ENCODE data around the gene FOXN1. TPM values are rescaled to one million over a fixed set of nuclear protein-coding genes. Genes with fewer than 3 reads are reported as not detected.
"Not testable (repeated sequence)": the region's sequence is repeated elsewhere in the genome, so short reads cannot be mapped to it uniquely, and the experiment has no call there.

Gene FOXN1, protein sequence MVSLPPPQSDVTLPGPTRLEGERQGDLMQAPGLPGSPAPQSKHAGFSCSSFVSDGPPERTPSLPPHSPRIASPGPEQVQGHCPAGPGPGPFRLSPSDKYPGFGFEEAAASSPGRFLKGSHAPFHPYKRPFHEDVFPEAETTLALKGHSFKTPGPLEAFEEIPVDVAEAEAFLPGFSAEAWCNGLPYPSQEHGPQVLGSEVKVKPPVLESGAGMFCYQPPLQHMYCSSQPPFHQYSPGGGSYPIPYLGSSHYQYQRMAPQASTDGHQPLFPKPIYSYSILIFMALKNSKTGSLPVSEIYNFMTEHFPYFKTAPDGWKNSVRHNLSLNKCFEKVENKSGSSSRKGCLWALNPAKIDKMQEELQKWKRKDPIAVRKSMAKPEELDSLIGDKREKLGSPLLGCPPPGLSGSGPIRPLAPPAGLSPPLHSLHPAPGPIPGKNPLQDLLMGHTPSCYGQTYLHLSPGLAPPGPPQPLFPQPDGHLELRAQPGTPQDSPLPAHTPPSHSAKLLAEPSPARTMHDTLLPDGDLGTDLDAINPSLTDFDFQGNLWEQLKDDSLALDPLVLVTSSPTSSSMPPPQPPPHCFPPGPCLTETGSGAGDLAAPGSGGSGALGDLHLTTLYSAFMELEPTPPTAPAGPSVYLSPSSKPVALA
- total RNA-seq, result not detected

DNA sequence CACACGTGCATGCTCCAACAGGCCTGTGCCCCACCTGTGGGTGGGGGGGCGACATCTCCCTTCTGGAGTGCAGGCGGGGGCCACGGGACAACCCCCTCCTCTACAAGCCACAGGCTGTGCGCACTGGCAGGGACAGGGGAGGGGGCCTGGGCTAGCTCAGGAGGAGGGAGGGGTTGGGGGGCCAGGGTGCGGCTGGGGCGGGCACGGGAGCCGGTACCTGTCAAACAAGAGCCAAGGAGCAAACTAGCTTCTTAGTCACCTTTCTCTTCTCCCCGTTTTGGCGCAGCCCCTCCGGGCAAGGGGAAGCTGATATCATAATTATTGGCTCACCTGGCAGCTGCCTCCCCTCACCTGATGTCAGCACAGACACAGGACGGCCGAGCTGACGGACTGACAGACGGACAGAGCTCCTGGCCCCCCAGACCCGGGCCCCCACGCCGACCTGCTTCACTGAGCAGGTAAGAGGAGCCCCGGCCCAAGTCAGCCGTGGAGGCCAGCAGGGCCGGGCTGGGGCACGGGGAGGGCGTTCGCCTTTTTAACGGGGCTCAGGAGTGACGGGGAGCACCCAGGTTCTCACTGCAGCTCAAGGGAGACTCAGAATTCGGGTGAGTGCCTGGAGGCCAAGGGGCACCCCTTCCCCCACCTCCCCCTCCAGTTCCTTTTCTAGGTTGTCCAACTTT, at the start of gene FOXN1:
FOXN1 (plus strand) TSS at position 363 of the 680 bp plus-strand sequence. CDS start 17,622 bp downstream, outside the sequence.
- Histone ChIP-seq H3K9me3 (no peaks in the 10 kb centered on the region), H3K27me3 (peaks cover 0 to 51% of the 10 kb centered on the region in 2 donors), H3K36me3 (no peaks in the 10 kb centered on the region), H3K4me3 (no peak within 1 kb of the TSS), H3K4me1 (peaks cover 0 to 4% (median 0%) of the 10 kb centered on the region in 4 donors), H3K27ac (no peak within 1 kb of the TSS)
- DNase-seq (ENCODE audit: low spot score in 2 of 2), result no peak
- no peak for TF ChIP-seq EP300 (IDR thresholded peaks at IDR 0.05)
- no peak for TF ChIP-seq POLR2A (IDR thresholded peaks at IDR 0.05)
- TF ChIP-seq, protein P1, sequence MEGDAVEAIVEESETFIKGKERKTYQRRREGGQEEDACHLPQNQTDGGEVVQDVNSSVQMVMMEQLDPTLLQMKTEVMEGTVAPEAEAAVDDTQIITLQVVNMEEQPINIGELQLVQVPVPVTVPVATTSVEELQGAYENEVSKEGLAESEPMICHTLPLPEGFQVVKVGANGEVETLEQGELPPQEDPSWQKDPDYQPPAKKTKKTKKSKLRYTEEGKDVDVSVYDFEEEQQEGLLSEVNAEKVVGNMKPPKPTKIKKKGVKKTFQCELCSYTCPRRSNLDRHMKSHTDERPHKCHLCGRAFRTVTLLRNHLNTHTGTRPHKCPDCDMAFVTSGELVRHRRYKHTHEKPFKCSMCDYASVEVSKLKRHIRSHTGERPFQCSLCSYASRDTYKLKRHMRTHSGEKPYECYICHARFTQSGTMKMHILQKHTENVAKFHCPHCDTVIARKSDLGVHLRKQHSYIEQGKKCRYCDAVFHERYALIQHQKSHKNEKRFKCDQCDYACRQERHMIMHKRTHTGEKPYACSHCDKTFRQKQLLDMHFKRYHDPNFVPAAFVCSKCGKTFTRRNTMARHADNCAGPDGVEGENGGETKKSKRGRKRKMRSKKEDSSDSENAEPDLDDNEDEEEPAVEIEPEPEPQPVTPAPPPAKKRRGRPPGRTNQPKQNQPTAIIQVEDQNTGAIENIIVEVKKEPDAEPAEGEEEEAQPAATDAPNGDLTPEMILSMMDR (IDR thresholded peaks at IDR 0.05), result no peak
- 78 to 82% methylated on average over 20 to 28 of the region's 28 CpGs for WGBS, 2 donors

DNA sequence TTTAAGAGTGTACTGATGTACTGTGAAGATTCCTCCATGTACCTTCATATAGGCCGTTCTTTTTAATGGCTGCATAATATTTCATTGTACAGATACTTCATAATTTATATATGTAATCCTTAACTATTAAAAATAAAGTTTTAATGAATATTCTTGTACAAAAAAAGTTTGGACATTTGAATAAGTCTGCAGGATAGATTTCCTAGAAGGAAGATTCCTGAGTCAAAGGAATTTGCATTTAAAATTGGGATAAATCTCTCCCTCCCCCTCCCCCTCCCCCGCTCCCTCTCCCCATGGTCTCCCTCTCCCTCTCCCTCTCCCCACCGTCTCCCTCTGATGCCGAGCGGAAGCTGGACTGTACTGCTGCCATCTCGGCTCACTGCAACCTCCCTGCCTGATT, 48.3 kb upstream of the FOXN1 start:
- Histone ChIP-seq H3K4me3 (no peak overlapping the region), H3K36me3 (no peaks in the 10 kb centered on the region), H3K27me3 (no peaks in the 10 kb centered on the region), H3K27ac (no peak overlapping the region), H3K9me3 (no peaks in the 10 kb centered on the region), H3K4me1 (no peaks in the 10 kb centered on the region)
- TF ChIP-seq, protein P1 (IDR thresholded peaks at IDR 0.05), result no peak
- TF ChIP-seq POLR2A (IDR thresholded peaks at IDR 0.05), result no peak
- no peak for TF ChIP-seq EP300 (IDR thresholded peaks at IDR 0.05)
- WGBS, 2 donors, result 87% methylated on average over 6 of the region's 6 CpGs
- no peak for DNase-seq (ENCODE audit: low spot score in 2 of 2)

DNA sequence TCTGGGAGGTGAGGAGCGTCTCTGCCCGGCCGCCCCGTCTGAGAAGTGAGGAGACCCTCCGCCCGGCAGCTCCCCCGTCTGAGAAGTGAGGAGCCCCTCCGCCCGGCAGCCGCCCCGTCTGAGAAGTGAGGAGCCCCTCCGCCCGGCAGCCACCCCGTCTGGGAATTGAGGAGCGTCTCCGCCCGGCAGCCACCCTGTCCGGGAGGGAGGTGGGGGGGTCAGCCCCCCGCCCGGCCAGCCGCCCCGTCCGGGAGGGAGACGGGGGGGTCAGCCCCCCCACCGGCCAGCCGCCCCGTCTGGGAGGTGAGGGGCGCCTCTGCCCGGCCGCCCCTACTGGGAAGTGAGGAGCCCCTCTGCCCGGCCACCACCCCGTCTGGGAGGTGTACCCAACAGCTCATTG, 47.3 kb upstream of the FOXN1 start:
- WGBS, 2 donors, result 87 to 100% methylated on average over 1 to 11 of the region's 32 CpGs
- not testable (repeated sequence) for H3K4me3 ChIP-seq; DNase-seq (ENCODE audit: low spot score in 2 of 2); H3K4me1 ChIP-seq; H3K27ac ChIP-seq; H3K9me3 ChIP-seq; H3K36me3 ChIP-seq; H3K27me3 ChIP-seq

DNA sequence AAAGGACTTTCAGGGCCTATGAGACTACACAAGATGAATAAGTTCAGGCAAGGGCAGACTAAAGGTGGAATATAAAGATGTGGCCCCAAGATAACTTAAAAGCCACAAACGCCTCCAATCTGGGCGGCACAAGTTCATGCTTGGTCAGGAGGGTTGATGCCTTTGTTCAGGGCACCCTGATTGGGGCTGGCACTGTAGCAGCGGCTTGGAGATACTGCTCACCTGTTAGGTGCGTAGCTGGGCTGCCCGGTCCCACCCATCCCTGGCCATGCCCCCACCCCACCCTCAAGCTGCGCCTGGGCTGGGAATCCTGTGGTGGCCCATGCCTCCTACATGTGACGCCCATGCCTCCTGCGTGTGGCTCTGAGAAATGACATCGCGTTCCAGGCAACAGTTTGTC, 45.2 kb upstream of the FOXN1 start:
- 89 to 90% methylated on average over 10 of the region's 10 CpGs for WGBS, 2 donors
- H3K27me3 ChIP-seq, result peaks cover 0 to 8% of the 10 kb centered on the region in 2 donors
- DNase-seq (ENCODE audit: low spot score in 2 of 2), result no peak

DNA sequence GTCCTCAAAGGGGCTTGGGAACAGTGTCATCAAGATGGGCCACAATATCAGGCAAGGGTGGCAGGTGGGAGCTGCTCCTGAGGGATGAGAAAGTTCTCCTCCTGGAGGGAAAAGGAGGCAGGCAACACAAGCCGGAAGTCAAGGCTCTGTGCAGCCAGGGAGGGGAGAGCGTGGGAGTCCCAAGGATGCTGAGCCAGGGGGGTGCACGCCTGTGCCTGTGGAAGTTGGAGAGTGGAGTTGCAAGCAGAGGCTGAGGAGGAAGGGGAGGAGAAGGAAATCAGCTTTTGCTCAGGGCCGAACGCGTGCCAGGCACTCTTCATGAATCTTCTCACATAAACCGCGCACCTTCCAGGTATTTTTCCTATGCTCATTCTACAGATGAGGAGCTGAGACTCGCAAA, 40.1 kb upstream of the FOXN1 start:
- Histone ChIP-seq H3K9me3 (no peaks in the 10 kb centered on the region), H3K4me3 (no peak overlapping the region), H3K27ac (no peak overlapping the region), H3K36me3 (no peaks in the 10 kb centered on the region), H3K4me1 (no peaks in the 10 kb centered on the region), H3K27me3 (peaks cover 0 to 8% of the 10 kb centered on the region in 2 donors)
- no peak for DNase-seq (ENCODE audit: low spot score in 2 of 2)
- TF ChIP-seq, protein P1 (IDR thresholded peaks at IDR 0.05), result no peak
- TF ChIP-seq POLR2A (IDR thresholded peaks at IDR 0.05), result no peak
- TF ChIP-seq EP300 (IDR thresholded peaks at IDR 0.05), result no peak
- WGBS, 2 donors, result 63 to 70% methylated on average over 9 of the region's 9 CpGs

More for the DNA sequence above, 45.2 kb upstream of the FOXN1 start:
- Histone ChIP-seq H3K4me1 (no peaks in the 10 kb centered on the region), H3K9me3 (no peaks in the 10 kb centered on the region), H3K27ac (no peak overlapping the region), H3K36me3 (no peaks in the 10 kb centered on the region), H3K4me3 (no peak overlapping the region)
- TF ChIP-seq, protein P1 (IDR thresholded peaks at IDR 0.05), result no peak
- TF ChIP-seq EP300 (IDR thresholded peaks at IDR 0.05), result no peak
- no peak for TF ChIP-seq POLR2A (IDR thresholded peaks at IDR 0.05)
